GM12872 (cell line): ENCODE results near the gene LTBP4.

ENCODE experiments used
- CTCF ChIP-seq: IDR thresholded peaks from 3 replicates; pipeline ENCODE4 v1.5.1; 2011; ENCODE audit warnings: low read depth, mild to moderate bottlenecking, low read length, moderate library complexity; ENCODE audit not compliant: insufficient read depth

LTBP4 gene

GRCh38 chr19:40601134-40601974 lies at the start of gene LTBP4:
LTBP4 (plus strand) TSS chr19:40601369; CDS start chr19:40601388, 19 bp downstream.
- TF ChIP-seq CTCF = 0 out of 3 replicates have a peak, but pooled peaks have one; percentile 11

- no peak for TF ChIP-seq CTCF
Observed at GRCh38 chr19:40552848-40553247, 48.3 kb upstream of the LTBP4 start.

GRCh38 chr19:40553885-40554857 lies 47.0 kb upstream of the LTBP4 start:
- no peak for TF ChIP-seq CTCF

GRCh38 chr19:40555978-40556689 lies 45.0 kb upstream of the LTBP4 start:
- TF ChIP-seq CTCF = no peak

GRCh38 chr19:40556953-40557530 lies 44.1 kb upstream of the LTBP4 start:
- no peak for TF ChIP-seq CTCF

GRCh38 chr19:40559394-40559793 lies 41.8 kb upstream of the LTBP4 start:
- no peak for TF ChIP-seq CTCF
